Measurements from ENCODE around the gene PLEKHA7.

DNA sequence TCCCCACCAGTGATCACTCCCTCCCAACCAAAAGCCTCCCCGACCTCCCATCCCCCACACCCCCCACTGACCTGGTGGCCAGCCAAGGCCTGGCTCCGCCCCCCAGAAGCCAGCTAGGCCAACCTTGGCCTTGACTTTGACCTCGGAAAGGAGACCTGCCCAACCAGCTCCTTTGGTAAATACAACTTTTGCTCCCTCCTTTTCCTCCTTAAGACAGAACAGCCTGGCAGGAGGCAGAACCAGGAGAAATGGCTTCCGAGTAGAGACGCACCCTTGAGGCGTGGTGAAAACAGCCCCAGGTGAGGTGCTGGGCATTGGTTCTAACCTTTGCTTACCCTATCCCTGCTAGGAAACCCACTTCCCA lies 27.0 kb downstream of the PLEKHA7 start:
- TF ChIP-seq, protein P1, sequence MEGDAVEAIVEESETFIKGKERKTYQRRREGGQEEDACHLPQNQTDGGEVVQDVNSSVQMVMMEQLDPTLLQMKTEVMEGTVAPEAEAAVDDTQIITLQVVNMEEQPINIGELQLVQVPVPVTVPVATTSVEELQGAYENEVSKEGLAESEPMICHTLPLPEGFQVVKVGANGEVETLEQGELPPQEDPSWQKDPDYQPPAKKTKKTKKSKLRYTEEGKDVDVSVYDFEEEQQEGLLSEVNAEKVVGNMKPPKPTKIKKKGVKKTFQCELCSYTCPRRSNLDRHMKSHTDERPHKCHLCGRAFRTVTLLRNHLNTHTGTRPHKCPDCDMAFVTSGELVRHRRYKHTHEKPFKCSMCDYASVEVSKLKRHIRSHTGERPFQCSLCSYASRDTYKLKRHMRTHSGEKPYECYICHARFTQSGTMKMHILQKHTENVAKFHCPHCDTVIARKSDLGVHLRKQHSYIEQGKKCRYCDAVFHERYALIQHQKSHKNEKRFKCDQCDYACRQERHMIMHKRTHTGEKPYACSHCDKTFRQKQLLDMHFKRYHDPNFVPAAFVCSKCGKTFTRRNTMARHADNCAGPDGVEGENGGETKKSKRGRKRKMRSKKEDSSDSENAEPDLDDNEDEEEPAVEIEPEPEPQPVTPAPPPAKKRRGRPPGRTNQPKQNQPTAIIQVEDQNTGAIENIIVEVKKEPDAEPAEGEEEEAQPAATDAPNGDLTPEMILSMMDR (IDR thresholded peaks at IDR 0.05): no peak
- no peak for TF ChIP-seq ZFX (IDR thresholded peaks at IDR 0.05; ENCODE audit: borderline replicate concordance)
